COLO668 (cell line): Measurements from ENCODE around the gene AUTS2.

Experiments used
- DNase-seq: peaks from one replicate; lab custom pipeline; 2025; ENCODE audit not compliant: unreplicated experiment; lab: John Stamatoyannopoulos, UW

Gene AUTS2

DNA sequence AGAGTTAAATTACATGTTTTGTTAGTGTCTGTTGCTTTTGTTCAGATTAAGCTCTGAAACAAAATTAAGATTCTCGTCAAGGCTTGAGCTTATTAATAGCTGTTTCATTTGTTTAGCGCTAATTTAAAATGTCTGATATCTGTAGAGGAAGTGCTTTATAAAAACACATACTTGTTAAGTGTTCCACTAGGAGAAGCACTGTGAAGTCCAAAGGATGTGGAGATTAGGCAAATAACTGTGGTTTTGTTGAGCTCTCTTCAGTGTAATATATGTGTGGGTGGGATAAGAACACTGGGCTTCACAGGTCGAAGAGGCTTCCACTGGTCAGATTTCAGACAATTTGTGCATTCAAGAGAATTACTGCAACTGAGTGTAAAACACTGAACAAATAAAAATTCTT is 242.0 kb downstream of the AUTS2 start:
- no peak for DNase-seq

- DNase-seq = no peak
These were observed 245.4 kb downstream of the AUTS2 start for GRCh38 chr7:69843653-69844052.

- no peak for DNase-seq
These were observed 246.1 kb downstream of the AUTS2 start for GRCh38 chr7:69844264-69844868.

GRCh38 chr7:69845721-69846495 is 247.6 kb downstream of the AUTS2 start:
- peak; percentile 20 for DNase-seq

GRCh38 chr7:69847921-69848612 is 249.8 kb downstream of the AUTS2 start:
- DNase-seq = peak; percentile 71

DNA sequence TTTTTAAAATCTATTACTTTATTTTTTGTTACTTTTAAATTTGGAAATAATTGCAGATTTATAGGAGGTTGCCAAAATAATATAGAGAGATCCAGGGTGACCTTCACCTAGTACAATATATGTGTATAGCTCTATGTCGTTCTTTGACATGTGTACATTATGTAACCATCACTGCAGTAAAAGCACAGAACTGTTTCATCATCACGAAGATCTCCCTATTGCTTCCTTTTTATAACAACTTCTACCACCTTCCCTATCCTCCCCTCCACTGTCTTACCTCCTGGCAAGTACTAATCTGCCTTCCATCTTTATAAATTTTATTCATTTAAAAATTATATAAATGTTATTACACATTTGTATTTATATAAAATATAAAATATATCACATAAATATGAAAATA is 251.0 kb downstream of the AUTS2 start:
- DNase-seq = no peak

- no peak for DNase-seq
These were observed 258.7 kb downstream of the AUTS2 start for GRCh38 chr7:69857014-69857413.

DNA sequence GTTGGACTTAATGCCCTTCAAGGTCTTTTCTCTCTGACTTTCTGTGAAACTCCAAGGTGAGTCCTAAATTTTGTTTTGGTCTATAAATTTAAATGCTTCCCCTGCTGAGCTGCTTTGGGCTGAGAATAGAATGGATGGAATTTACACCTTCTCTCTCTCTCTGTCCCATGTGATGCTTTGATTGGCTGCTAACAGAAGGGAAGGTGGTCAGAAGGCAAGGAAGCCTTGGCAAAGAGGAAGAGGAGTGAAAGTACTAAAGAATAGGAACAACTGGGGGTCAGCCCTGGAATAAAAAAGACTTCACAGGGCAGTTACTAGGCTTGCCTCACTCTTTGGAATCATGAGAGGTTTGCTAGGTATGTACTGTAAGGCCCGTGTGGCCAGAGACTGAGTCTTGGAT is 260.2 kb downstream of the AUTS2 start:
- DNase-seq = no peak

DNA sequence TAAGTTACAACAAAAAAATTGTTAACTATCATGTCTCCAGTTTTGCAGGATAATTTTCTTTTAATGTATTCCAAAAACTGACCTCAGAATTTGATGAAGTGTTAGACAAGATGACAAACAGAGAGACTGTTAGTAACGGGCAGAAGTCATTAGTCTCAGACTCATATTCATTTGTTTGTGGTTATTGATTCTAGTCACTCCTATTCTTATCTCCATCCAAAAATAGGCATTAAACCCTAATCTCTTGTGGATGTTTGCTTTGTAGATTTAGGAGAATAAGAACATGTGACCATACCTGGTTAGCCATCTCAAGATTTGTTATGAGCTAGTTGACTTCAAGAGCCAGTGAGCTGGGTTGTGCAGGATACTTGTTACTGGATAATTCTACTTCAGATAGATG is 261.1 kb downstream of the AUTS2 start:
- DNase-seq = no peak

DNA sequence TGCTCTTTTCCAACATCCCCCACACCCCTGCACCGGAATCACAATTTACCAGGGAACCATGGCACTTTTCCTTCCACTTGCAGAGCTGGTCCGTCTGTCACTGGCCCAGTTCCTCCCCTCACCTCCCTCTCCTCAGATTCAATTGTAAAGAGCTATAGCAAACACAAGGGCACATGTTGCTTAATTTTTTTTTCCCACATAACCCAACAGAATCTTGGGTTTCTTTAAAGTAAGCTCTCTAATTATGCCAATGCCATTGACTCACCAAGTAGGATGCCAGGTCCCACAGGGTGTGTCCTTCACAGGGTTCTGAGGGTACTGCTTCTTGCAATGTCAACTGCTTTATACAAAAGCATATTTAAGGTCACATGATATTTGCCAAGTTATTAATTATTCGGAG is 262.2 kb downstream of the AUTS2 start:
- DNase-seq = no peak

- DNase-seq = no peak
These were observed 262.8 kb downstream of the AUTS2 start for GRCh38 chr7:69860941-69861622.

DNA sequence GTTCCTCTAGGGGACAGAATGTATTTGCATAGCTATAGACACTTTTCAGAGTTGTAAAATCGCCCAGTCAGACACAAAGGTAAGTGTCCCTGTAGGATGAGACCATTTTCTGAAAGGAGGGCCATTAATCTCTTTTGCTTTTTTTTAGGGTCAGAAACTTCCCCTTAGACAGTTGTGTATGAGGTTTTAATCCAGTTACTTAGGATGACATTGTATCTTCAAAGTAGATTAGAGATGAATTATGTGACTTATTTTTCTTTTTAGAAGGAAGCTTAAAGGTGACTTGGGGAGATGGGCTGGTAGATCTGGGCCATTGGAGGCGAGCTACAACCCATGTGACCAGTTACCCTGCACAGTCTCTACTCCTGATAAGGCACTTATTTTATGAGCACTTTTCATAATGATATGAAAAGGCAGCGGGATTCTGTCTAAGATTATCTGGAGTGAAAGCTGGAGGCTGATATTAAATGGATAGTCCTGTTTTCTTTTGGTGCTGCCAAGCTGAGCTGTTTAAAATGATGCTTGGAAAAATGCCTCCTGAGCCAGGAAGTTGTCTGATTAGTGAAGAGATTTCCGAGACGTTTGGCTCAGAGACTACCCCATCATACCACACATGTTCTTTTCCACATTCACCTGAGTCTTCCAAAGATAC is 264.3 kb downstream of the AUTS2 start:
- DNase-seq = no peak

- no peak for DNase-seq
These were observed 266.0 kb downstream of the AUTS2 start for GRCh38 chr7:69864274-69864673.

DNA sequence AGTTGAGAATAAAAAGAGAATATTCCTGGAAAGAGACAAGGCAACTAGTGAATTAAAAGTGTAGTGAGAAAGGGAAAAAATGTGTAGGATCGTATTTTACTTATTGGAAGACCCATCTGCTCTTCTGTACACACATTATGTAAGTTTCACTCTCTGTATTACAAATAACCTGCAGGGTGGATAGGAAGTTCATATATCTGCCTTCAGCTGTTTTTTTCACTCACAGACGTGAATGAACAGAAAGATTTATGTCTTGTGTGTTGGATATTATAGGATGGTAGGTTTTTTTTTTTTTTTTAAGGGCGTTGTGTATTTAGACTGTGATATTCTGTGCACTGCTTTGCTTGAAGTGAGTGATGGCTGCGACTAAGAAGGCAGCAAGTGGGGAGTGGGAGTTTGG is 266.5 kb downstream of the AUTS2 start:
- DNase-seq = no peak

- DNase-seq = no peak
These were observed 270.6 kb downstream of the AUTS2 start for GRCh38 chr7:69868921-69869320.

GRCh38 chr7:69871213-69871885 is 273.1 kb downstream of the AUTS2 start:
- DNase-seq = no peak

DNA sequence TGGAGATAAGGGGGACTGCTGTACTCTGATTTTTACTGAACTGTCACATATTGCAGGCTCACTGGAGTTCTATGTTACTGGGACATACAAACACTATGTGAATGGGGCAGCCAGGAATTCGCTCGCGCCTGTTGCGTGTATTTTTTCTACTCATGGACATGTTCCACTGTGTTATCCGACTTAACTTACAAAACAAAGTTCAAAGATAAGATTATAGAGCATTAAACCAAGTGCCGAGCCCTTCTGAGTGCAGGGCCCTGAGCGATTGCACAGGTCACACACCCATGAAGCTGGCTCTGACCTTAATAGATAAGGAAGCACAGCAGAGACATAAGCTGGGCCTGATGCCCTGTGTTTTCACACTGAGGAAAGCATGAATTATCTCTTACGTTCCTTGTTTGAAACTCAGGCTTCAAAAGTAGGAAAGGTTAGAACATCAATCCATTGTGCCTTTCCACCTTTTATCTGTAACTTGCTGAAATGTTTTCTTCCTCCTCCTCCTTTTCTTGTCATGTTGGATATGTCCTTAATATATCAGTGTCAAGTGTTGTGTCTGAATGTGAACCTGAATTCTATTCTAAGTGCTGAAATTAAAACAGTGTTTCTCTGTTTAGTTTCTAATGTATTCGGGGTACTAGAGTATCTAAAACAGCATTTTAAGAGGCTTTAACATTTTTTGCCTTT is 273.8 kb downstream of the AUTS2 start:
- DNase-seq = no peak

DNA sequence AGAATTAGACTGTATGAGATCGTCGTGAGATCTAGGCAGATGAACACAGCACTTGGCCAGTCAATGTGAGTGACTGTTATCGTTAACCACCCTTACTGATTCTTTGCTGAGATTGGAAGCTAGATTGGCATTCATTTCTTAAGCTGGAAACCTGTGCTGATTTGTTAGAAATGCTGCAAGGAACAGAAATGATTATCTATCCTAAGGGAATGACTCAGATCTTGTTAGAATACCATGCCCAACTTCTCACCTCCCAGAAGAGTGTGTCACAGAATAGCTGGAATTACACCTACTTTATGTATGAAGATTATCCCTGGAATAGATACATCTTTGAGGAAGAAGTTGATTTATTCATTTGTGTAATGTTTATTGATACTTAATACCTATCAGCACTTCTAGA is 275.2 kb downstream of the AUTS2 start:
- DNase-seq = no peak

- no peak for DNase-seq
These were observed 279.7 kb downstream of the AUTS2 start for GRCh38 chr7:69878015-69878414.

DNA sequence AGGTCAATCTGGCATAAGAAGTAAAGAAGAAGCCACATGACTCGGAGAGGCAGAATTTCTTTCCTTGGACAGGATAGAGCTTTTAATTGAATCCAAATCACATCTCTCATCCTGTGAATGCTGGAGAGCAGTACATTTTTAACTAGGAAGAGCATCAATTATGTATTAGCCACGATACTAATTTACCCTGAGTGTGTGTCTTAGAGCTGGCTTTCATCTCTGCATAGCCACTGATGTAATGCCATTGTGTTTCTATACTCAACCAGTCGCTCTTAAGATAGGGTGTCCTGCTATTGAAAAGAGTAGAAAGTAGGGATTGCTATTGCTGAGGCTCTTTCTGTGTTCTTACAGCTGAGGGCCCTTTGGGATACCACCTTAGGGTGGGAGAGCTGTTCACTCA is 280.3 kb downstream of the AUTS2 start:
- DNase-seq = no peak
